Epithelial cell of proximal tubule (primary cell): Measurements from ENCODE around the gene GOLPH3. TPM values are rescaled to one million over a fixed set of nuclear protein-coding genes. Genes with fewer than 3 reads are reported as not detected.

Source experiments
- DNase-seq: peaks from one replicate; pipeline ENCODE4 v3.0.0-alpha.2; 2011; ENCODE audit warnings: low read depth
- H3K4me3 ChIP-seq: 2 replicates; pipeline ENCODE4 v1.5.1; 2011; ENCODE audit warnings: low read depth, mild to moderate bottlenecking, low read length
- total RNA-seq: library from RNA; depleted of rRNA; stranded (reverse); fragments of >200 nt; gene quantifications from 2 replicates; pipeline ENCODE4 v1.2.3, GENCODE V29; 2015
- TF ChIP-seq, protein P1 (sequence below): conservative IDR thresholded peaks from 2 replicates; pipeline ENCODE4 v1.5.1; 2012; ENCODE audit warnings: low read depth, mild to moderate bottlenecking, low read length

Gene GOLPH3
- total RNA-seq, 1 donor from 2014 or later = 65.0 TPM

GRCh38 chr5:32159328-32160072, 14.6 kb downstream of the GOLPH3 start:
- no peak for DNase-seq
- TF ChIP-seq, protein P1, sequence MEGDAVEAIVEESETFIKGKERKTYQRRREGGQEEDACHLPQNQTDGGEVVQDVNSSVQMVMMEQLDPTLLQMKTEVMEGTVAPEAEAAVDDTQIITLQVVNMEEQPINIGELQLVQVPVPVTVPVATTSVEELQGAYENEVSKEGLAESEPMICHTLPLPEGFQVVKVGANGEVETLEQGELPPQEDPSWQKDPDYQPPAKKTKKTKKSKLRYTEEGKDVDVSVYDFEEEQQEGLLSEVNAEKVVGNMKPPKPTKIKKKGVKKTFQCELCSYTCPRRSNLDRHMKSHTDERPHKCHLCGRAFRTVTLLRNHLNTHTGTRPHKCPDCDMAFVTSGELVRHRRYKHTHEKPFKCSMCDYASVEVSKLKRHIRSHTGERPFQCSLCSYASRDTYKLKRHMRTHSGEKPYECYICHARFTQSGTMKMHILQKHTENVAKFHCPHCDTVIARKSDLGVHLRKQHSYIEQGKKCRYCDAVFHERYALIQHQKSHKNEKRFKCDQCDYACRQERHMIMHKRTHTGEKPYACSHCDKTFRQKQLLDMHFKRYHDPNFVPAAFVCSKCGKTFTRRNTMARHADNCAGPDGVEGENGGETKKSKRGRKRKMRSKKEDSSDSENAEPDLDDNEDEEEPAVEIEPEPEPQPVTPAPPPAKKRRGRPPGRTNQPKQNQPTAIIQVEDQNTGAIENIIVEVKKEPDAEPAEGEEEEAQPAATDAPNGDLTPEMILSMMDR = no peak
- no peak overlapping the region for H3K4me3 ChIP-seq

DNA sequence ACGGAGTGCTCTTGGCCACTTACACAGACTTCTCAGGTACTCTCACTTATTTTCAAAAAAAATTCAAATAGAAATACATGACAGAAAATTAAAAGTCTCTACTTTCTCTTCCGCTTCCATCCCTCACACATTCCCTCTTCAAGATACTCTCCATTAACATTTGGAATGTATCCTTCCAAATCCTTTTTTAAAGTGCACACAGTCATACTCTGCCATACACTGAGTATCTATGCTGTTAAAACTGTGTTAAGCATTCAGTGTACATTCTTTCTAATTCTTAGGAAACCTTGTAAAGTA, 15.5 kb downstream of the GOLPH3 start:
- no peak for DNase-seq
- no peak overlapping the region for H3K4me3 ChIP-seq
- TF ChIP-seq, protein P1 = no peak

DNA sequence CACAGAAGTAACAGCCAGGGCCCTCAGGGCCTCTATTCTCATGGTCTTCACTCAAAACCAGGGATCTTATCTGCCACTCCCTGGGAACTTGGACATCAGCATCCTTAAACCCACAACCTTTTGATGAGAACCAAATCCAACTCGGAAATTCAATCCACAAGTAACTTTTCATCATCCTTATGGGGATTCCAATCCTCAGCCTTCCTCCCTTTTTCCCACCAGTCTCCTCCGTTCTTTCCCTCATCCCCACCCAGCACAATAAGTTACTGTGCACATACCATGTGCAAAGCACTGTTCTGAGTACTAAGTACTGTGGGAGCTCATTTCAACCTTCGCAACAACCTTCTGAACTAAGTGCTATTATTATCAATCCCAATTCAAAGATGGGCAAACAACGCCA, 17.0 kb downstream of the GOLPH3 start:
- TF ChIP-seq, protein P1 = no peak
- no peak overlapping the region for H3K4me3 ChIP-seq
- DNase-seq = no peak

DNA sequence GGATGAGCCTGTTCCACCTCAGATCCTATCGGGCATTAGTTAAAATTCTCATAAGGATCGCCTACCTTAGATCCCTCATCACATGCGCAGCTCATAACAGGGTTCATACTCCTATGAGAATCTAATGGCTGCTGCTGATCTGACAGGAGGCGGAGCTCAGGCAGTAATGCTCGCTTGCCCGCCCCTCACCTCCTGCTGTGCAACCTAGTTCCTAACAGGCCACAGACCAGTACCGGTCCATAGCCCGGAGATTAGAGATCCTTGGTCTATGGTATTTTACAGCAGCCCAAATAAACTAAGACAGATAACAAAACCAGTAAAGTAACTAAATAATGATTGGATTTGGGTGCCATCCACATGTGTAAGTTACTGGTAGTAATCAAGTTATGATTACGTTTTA, 17.5 kb downstream of the GOLPH3 start:
- TF ChIP-seq, protein P1 = no peak
- no peak for DNase-seq
- no peak overlapping the region for H3K4me3 ChIP-seq

DNA sequence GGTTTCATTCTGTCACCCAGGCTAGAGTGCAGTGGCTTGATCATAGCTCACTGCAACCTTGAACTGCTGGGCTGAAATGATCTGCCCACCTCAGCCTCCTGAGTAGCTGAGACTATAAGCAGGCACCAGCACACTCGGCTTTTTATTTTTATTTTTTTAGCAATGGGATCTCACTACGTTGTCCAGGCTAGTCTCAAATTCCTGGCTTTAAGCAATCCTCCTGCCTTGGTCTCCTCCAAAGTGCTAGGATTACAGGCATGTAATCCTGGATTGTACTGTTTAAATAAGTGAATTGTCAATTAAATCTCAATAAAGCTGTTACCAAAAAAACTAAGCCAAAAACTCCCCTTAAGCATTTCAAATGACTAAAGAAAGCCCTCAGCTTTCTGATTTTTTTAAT, 18.9 kb downstream of the GOLPH3 start:
- no peak overlapping the region for H3K4me3 ChIP-seq
- TF ChIP-seq, protein P1 = no peak
- DNase-seq = no peak

DNA sequence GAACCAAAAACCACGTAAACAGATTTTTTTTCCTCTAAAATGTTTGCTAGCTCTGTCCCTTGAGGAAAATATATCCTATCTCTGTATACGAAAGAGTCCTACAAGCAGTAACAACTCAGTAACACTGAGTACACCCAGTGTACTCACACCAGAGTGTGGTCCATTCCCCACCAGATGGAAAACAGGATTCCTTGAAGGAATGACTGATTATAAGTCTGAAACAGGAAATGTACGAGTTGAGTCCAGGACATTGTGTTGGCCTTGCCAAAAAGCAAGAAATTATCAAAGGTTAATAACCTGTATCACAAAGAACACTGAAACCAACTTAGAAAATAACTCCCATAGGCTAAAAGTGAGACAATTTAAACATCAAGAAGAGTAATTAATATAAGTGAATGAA, 20.4 kb downstream of the GOLPH3 start:
- no peak overlapping the region for H3K4me3 ChIP-seq
- TF ChIP-seq, protein P1 = no peak
- DNase-seq = no peak

GRCh38 chr5:32151198-32151597, 22.9 kb downstream of the GOLPH3 start:
- DNase-seq = no peak
- no peak overlapping the region for H3K4me3 ChIP-seq
- TF ChIP-seq, protein P1 = no peak
